Natural killer cell (primary cell): ENCODE results near the gene DCDC1. TPM values are rescaled to one million over a fixed set of nuclear protein-coding genes. Genes with fewer than 3 reads are reported as not detected.
"Not testable (repeated sequence)": the region's sequence is repeated elsewhere in the genome, so short reads cannot be mapped to it uniquely, and the experiment has no call there.

Experiments
- ATAC-seq, 3 donors: fragments of 150-1000 bp in 2 of 3; fragments of 200-7000 bp in 1 of 3; cut with Tn5 transposase; 1 replicate in 1 of 3; 2 replicates in 2 of 3; pipeline ENCODE4 v1.10.0; 2021; ENCODE audit warnings: mild to moderate bottlenecking in 2 of 3, moderate library complexity in 2 of 3
- DNase-seq, 2 donors: peaks; one replicate each; pipeline versions ENCODE4 v3.0.0 to v3.0.0-alpha.2; 2013 to 2021; ENCODE audit warnings: mixed read lengths in 1 of 2
- H3K27ac ChIP-seq: one replicate; pipeline ENCODE4 v1.5.1; 2013; ENCODE audit warnings: mild to moderate bottlenecking, low read length
- H3K27me3 ChIP-seq: one replicate; pipeline ENCODE4 v1.6.1; 2013; ENCODE audit warnings: low read length; ENCODE audit not compliant: control insufficient read depth, insufficient read depth
- H3K36me3 ChIP-seq: one replicate; pipeline ENCODE4 v1.6.1; 2013; ENCODE audit warnings: low read length; ENCODE audit not compliant: control insufficient read depth, insufficient read depth
- H3K4me1 ChIP-seq: one replicate; pipeline ENCODE4 v1.6.1; 2013; ENCODE audit warnings: low read length; ENCODE audit not compliant: control insufficient read depth, insufficient read depth
- H3K4me3 ChIP-seq: one replicate; pipeline ENCODE4 v1.5.1; 2013; ENCODE audit warnings: low read length
- H3K9me3 ChIP-seq: one replicate; pipeline ENCODE4 v1.6.1; 2013; ENCODE audit warnings: low read length; ENCODE audit not compliant: control insufficient read depth, insufficient read depth
- H3K27ac Mint-ChIP-seq, 2 donors: one replicate each; pipeline ENCODE4 v1.8.0; 2022; ENCODE audit warnings: mild to moderate bottlenecking in 2 of 2, mixed read lengths in 2 of 2, moderate library complexity in 1 of 2
- H3K27me3 Mint-ChIP-seq, 2 donors: one replicate each; pipeline ENCODE4 v1.8.0; 2022; ENCODE audit warnings: low read depth in 2 of 2, mixed read lengths in 2 of 2
- H3K36me3 Mint-ChIP-seq: one replicate; pipeline ENCODE4 v1.8.0; 2022; ENCODE audit warnings: mixed read lengths
- H3K4me1 Mint-ChIP-seq, 2 donors: one replicate each; pipeline ENCODE4 v1.8.0; 2022; ENCODE audit warnings: mixed read lengths in 2 of 2
- H3K4me3 Mint-ChIP-seq: one replicate; pipeline ENCODE4 v1.8.0; 2022; ENCODE audit warnings: mild to moderate bottlenecking, moderate library complexity, mixed read lengths
- H3K9me3 Mint-ChIP-seq, 2 donors: one replicate each; pipeline ENCODE4 v1.8.0; 2022; ENCODE audit warnings: mixed read lengths in 2 of 2
- WGBS: methylation state at CpG from one replicate; pipeline ENCODE4 v1.1.7; 2013; ENCODE audit warnings: missing lambda C conversion rate; ENCODE audit not compliant: insufficient coverage; 5-methylcytosine and 5-hydroxymethylcytosine counted together
- intact Hi-C: fragments of 100-400 bp; cut with micrococcal nuclease; formaldehyde crosslinking; loops from one replicate; pipeline ENCODE4 v1.14.2; 2022
- total RNA-seq, 4 donors: library from RNA; stranded (reverse); fragments of 120-200 nt in 1 of 4; gene quantifications; one replicate each; pipeline versions ENCODE4 v1.2.3 to v1.2.4, GENCODE V29; 2013 to 2022
- TF ChIP-seq, protein P1 (sequence below): fragments of 200-600 bp; IDR thresholded peaks from one replicate; pipeline ENCODE4 v1.8.0; 2022; ENCODE audit warnings: antibody characterized with exemption

DCDC1 gene
- total RNA-seq, 3 donors from 2014 or later (not counting 1 experiment from before 2014, with no cell fraction given) = not detected

DNA sequence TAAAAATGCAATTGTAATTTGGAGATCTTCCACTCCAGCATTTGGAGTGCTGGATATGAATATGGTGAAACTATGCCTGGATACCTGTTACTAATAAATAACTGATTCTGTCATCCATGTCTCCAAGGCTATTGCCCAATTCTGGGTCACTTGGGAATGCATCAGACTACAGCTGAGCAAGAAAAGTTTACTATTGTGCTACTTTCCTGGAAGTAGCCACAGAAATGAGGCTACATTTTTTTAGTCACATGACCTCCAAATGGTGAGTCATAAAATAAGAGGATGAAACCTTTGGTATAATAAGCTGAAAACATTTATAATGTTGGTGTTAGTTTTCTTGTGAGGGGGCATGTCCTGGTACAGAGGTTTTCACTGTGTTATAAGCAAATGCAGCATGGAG, 44.4 kb downstream of the DCDC1 start:
- H3K9me3 ChIP-seq = no peaks in the 10 kb centered on the region
- H3K27me3 ChIP-seq = no peaks in the 10 kb centered on the region
- Mint-ChIP-seq H3K4me3 (no peak overlapping the region), H3K4me1 (peaks cover 0 to 9% of the 10 kb centered on the region in 2 donors), H3K9me3 (no peaks in the 10 kb centered on the region), H3K27me3 (no peaks in the 10 kb centered on the region), H3K27ac (no peak overlapping the region), H3K36me3 (no peaks in the 10 kb centered on the region)
- no peaks in the 10 kb centered on the region for H3K4me1 ChIP-seq
- TF ChIP-seq, protein P1, sequence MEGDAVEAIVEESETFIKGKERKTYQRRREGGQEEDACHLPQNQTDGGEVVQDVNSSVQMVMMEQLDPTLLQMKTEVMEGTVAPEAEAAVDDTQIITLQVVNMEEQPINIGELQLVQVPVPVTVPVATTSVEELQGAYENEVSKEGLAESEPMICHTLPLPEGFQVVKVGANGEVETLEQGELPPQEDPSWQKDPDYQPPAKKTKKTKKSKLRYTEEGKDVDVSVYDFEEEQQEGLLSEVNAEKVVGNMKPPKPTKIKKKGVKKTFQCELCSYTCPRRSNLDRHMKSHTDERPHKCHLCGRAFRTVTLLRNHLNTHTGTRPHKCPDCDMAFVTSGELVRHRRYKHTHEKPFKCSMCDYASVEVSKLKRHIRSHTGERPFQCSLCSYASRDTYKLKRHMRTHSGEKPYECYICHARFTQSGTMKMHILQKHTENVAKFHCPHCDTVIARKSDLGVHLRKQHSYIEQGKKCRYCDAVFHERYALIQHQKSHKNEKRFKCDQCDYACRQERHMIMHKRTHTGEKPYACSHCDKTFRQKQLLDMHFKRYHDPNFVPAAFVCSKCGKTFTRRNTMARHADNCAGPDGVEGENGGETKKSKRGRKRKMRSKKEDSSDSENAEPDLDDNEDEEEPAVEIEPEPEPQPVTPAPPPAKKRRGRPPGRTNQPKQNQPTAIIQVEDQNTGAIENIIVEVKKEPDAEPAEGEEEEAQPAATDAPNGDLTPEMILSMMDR = no peak
- H3K36me3 ChIP-seq = no peaks in the 10 kb centered on the region
- intact Hi-C loops = no loop called here
- H3K4me3 ChIP-seq = no peak overlapping the region
- no peak overlapping the region for H3K27ac ChIP-seq
- no peak for ATAC-seq
- no peak for DNase-seq

- H3K9me3 ChIP-seq = no peaks in the 10 kb centered on the region
- Mint-ChIP-seq H3K4me1 (peaks cover 0 to 9% of the 10 kb centered on the region in 2 donors), H3K27me3 (no peaks in the 10 kb centered on the region), H3K27ac (no peak overlapping the region), H3K9me3 (no peaks in the 10 kb centered on the region), H3K36me3 (no peaks in the 10 kb centered on the region), H3K4me3 (no peak overlapping the region)
- no peaks in the 10 kb centered on the region for H3K36me3 ChIP-seq
- no peak overlapping the region for H3K27ac ChIP-seq
- 98% methylated on average over 3 of the region's 4 CpGs for whole genome bisulfite sequencing
- no peaks in the 10 kb centered on the region for H3K4me1 ChIP-seq
- ATAC-seq = no peak
- TF ChIP-seq, protein P1 = no peak
- no peak for DNase-seq
- H3K27me3 ChIP-seq = no peaks in the 10 kb centered on the region
- intact Hi-C loops = no loop called here
- H3K4me3 ChIP-seq = no peak overlapping the region
These were observed 46.4 kb downstream of the DCDC1 start for GRCh38 chr11:31323145-31323544.

GRCh38 chr11:31321494-31321893, 48.0 kb downstream of the DCDC1 start:
- H3K27ac Mint-ChIP-seq, intact Hi-C loops, H3K9me3 Mint-ChIP-seq, H3K27me3 ChIP-seq, H3K4me1 ChIP-seq, H3K4me1 Mint-ChIP-seq, H3K36me3 ChIP-seq, H3K9me3 ChIP-seq, DNase-seq, H3K4me3 ChIP-seq, H3K27ac ChIP-seq, ATAC-seq, H3K4me3 Mint-ChIP-seq, H3K36me3 Mint-ChIP-seq, H3K27me3 Mint-ChIP-seq: not testable (repeated sequence)
- WGBS = 97% methylated on average over 14 of the region's 15 CpGs

DNA sequence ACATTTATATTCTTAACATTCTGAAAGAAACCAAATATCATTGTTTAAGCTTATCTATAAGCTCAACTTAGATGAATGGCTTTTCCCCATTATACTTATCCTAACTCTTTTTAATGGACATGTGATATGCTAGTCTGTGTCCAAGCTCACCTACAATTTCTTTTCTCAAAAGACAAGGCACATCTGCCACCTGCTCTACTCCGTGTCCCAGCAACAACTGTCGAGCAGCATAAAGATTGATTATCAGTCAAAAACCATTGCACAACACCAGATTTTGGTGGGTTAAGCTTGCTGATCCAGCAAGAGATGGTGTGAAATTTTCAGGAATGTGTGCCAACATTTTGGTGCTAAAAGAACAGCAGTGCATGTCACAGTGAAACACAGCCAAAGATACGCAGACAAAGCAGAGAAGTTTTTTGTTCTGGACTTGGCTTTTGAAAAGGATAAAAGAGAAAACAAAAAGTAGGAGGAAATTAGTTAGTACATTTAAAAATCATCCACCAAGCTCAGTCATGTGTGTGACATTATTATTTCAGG, 65.8 kb downstream of the DCDC1 start:
- Mint-ChIP-seq H3K4me1 (no peaks in the 10 kb centered on the region), H3K27me3 (no peaks in the 10 kb centered on the region)

More for the DNA sequence above, 65.8 kb downstream of the DCDC1 start:
- no peak overlapping the region for H3K27ac Mint-ChIP-seq
- Histone ChIP-seq H3K36me3 (no peaks in the 10 kb centered on the region), H3K4me3 (no peak overlapping the region), H3K27me3 (no peaks in the 10 kb centered on the region), H3K9me3 (no peaks in the 10 kb centered on the region), H3K4me1 (no peaks in the 10 kb centered on the region), H3K27ac (no peak overlapping the region)
- DNase-seq (no peak), ATAC-seq (no peak)
- H3K9me3 Mint-ChIP-seq = peaks cover 0 to 2% of the 10 kb centered on the region in 2 donors
- H3K4me3 Mint-ChIP-seq = no peak overlapping the region
- 93% methylated on average over 3 of the region's 3 CpGs for WGBS
- no peaks in the 10 kb centered on the region for H3K36me3 Mint-ChIP-seq
- TF ChIP-seq, protein P1 = no peak
- intact Hi-C loops = no loop called here
